Measurements from ENCODE around the gene LDLRAP1.

DNA sequence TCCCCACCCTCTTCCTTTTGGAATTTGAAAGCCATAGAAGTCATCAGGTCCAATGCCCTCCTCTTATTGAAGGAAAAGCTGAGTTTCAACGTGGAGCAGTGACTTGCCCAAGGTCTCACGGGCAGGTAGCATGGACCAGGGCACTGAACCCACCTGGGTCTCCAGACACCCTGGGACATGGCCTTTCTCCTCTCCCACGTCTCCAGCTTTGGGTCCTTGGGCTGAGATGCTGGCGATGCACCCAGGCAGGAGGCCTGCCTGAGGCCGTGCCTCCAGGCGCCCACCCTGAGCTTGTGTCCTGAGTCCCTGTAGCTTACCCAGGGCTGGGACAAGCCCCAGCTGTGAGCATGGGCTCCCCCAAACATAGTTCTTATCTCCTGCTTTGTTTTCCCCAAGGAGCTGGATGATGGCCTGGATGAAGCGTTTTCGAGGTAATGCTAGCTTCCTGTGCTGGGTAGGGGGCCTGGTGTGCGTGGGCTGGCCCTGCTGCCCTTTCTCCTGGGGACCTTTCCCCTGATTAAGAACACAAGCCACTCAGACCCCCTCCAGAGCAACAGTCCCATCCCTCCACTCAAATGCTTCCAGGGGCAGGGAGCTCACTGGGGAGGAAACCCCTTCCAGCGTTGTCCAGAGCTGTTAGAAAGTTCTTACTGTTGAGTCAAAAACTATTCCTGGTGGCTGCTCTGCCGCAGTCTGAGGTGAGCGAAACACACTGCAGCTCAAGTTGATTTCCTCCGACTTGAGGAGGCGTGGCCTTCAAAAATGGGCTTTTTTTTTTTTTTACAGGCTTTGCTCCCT, 21.6 kb downstream of the LDLRAP1 start:
- no peak for TF ChIP-seq CTCF (IDR thresholded peaks at IDR 0.05)
- no peak for TF ChIP-seq EP300 (IDR thresholded peaks at IDR 0.05)
